Measurements from ENCODE around the gene FADS2. TPM values are rescaled to one million over a fixed set of nuclear protein-coding genes. Genes with fewer than 3 reads are reported as not detected.
A peak's percentile ranks its signal among the peaks of the same experiment; 100 is the strongest.

FADS2 gene
- total and polyA plus RNA-seq, 2 of the 13 experiments (the other 11 are each of a cell fraction or from before 2014, with no cell fraction given) = 90.1 to 124 TPM

- no peak for TF ChIP-seq ZBTB40 (IDR thresholded peaks at IDR 0.05)
- TF ChIP-seq ZBTB40 (CRISPR knock-in tag; IDR thresholded peaks at IDR 0.05) = no peak
- TF ChIP-seq ZBTB7B (CRISPR knock-in tag; IDR thresholded peaks at IDR 0.05) = no peak
- TF ChIP-seq BHLHE40 (IDR thresholded peaks at IDR 0.05; ENCODE audit: low read length) = no peak
- TF ChIP-seq ATF1 (CRISPR knock-in tag; IDR thresholded peaks at IDR 0.05) = no peak
- TF ChIP-seq GTF3A (CRISPR knock-in tag; conservative IDR thresholded peaks at IDR 0.05) = 0 out of 2 replicates have a peak, but pooled peaks have one; percentile 79
- no peak for TF ChIP-seq ZBED4 (CRISPR knock-in tag; IDR thresholded peaks at IDR 0.05; ENCODE audit: borderline replicate concordance)
- no peak for TF ChIP-seq ZNF160 (CRISPR knock-in tag; IDR thresholded peaks at IDR 0.05)
- TF ChIP-seq ARID5B (CRISPR knock-in tag; IDR thresholded peaks at IDR 0.05) = no peak
- 0 out of 2 replicates have a peak, but pooled peaks have one; percentile 9 for TF ChIP-seq HDAC1 (CRISPR knock-in tag; IDR thresholded peaks at IDR 0.05)
These were observed 12.0 kb upstream of the FADS2 start (continued) for GRCh38 chr11:61815790-61816735.

Measured in HepG2 (cell line).